HepG2 (cell line): Measurements from ENCODE around the gene NDUFB5. TPM values are rescaled to one million over a fixed set of nuclear protein-coding genes. Genes with fewer than 3 reads are reported as not detected.
A peak's percentile ranks its signal among the peaks of the same experiment; 100 is the strongest.

ENCODE experiments used
- AKAP8 ChIP-seq: sonication (generic); formaldehyde crosslinking; IDR thresholded peaks from 2 replicates; pipeline ENCODE4 v1.5.1; 2020; ENCODE audit warnings: mild to moderate bottlenecking, missing genetic modification reagents
- ARID5B ChIP-seq: IDR thresholded peaks from 2 replicates; pipeline ENCODE4 v1.4.0; 2020; ENCODE audit warnings: mild to moderate bottlenecking, missing genetic modification reagents
- ATF7 ChIP-seq, 2 experiments: fragments of 450-650 bp in 1 of 2; sonication (generic) in 1 of 2; formaldehyde crosslinking in 1 of 2; IDR thresholded peaks; 2 replicates each; pipeline versions ENCODE4 v1.4.0 to v1.6.1; 2016 to 2020; ENCODE audit warnings: antibody characterized with exemption in 1 of 2, mild to moderate bottlenecking in 1 of 2, missing genetic modification reagents in 1 of 2
- ATF7-NPFF ChIP-seq: sonication (generic); formaldehyde crosslinking; IDR thresholded peaks from 2 replicates; pipeline ENCODE4 v1.8.1; 2023; ENCODE audit warnings: mild to moderate bottlenecking, low read depth, missing genetic modification reagents, moderate library complexity
- FOXA1 ChIP-seq, 2 experiments: fragments of 450-650 bp in 1 of 2; sonication (generic) in 1 of 2; formaldehyde crosslinking in 1 of 2; IDR thresholded peaks; 2 replicates each; pipeline versions ENCODE4 v1.4.0 to v1.6.1; 2016 to 2020; ENCODE audit warnings: missing genetic modification reagents in 1 of 2
- FOXM1 ChIP-seq: sonication (generic); formaldehyde crosslinking; IDR thresholded peaks from 2 replicates; pipeline ENCODE4 v1.5.0; 2020; ENCODE audit warnings: missing genetic modification reagents
- ISX ChIP-seq: sonication (generic); formaldehyde crosslinking; conservative IDR thresholded peaks from 2 replicates; pipeline ENCODE4 v1.5.0; 2020; ENCODE audit warnings: missing genetic modification reagents
- JUND ChIP-seq: sonication (generic); formaldehyde crosslinking; IDR thresholded peaks from 2 replicates; pipeline ENCODE4 v1.8.0; 2022; ENCODE audit warnings: mild to moderate bottlenecking, missing genetic modification reagents
- MNT ChIP-seq: fragments of 450-650 bp; IDR thresholded peaks from 2 replicates; pipeline ENCODE4 v1.6.1; 2016
- NAIF1 ChIP-seq: sonication (generic); formaldehyde crosslinking; IDR thresholded peaks from 2 replicates; pipeline ENCODE4 v1.5.0; 2020; ENCODE audit warnings: mild to moderate bottlenecking, missing genetic modification reagents, borderline replicate concordance
- NFE2 ChIP-seq: sonication (generic); formaldehyde crosslinking; IDR thresholded peaks from 2 replicates; pipeline ENCODE4 v1.4.0; 2020; ENCODE audit warnings: missing genetic modification reagents
- TCF12 ChIP-seq, 2 experiments: fragments of 450-650 bp in 1 of 2; sonication (generic) in 1 of 2; formaldehyde crosslinking in 1 of 2; IDR thresholded peaks; 2 replicates each; pipeline versions ENCODE4 v1.6.1 to v1.8.0; 2017 to 2022; ENCODE audit warnings: antibody characterized with exemption in 1 of 2, mild to moderate bottlenecking in 1 of 2, missing genetic modification reagents in 1 of 2, moderate library complexity in 1 of 2
- U2AF2 ChIP-seq: fragments of 200-400 bp; formaldehyde crosslinking; IDR thresholded peaks from 2 replicates; pipeline ENCODE4 v1.6.1; 2017; ENCODE audit warnings: low read depth, mild to moderate bottlenecking, low read length
- ZBTB7B ChIP-seq: sonication (generic); formaldehyde crosslinking; IDR thresholded peaks from 2 replicates; pipeline ENCODE4 v1.4.0; 2020; ENCODE audit warnings: missing genetic modification reagents
- ZFAT ChIP-seq: sonication (generic); formaldehyde crosslinking; conservative IDR thresholded peaks from 2 replicates; pipeline ENCODE4 v1.8.1; 2023; ENCODE audit warnings: missing genetic modification reagents, inconsistent platforms
- ZNF224 ChIP-seq: sonication (generic); formaldehyde crosslinking; IDR thresholded peaks from 2 replicates; pipeline ENCODE4 v1.5.0; 2020; ENCODE audit warnings: mild to moderate bottlenecking, missing genetic modification reagents
- ZNF232 ChIP-seq: sonication (generic); formaldehyde crosslinking; IDR thresholded peaks from 2 replicates; pipeline ENCODE4 v1.4.0; 2020; ENCODE audit warnings: missing genetic modification reagents, borderline replicate concordance
- ZNF460 ChIP-seq: sonication (generic); formaldehyde crosslinking; IDR thresholded peaks from 2 replicates; pipeline ENCODE4 v1.5.1; 2020; ENCODE audit warnings: missing genetic modification reagents, mild to moderate bottlenecking, borderline replicate concordance
- ZNF674 ChIP-seq: sonication (generic); formaldehyde crosslinking; IDR thresholded peaks from 2 replicates; pipeline ENCODE4 v1.5.0; 2020; ENCODE audit warnings: low read depth, mild to moderate bottlenecking, missing genetic modification reagents
- ZNF761 ChIP-seq: sonication (generic); formaldehyde crosslinking; conservative IDR thresholded peaks from 2 replicates; pipeline ENCODE4 v1.4.0; 2020; ENCODE audit warnings: mild to moderate bottlenecking, missing genetic modification reagents
- ZNF790 ChIP-seq: sonication (generic); formaldehyde crosslinking; IDR thresholded peaks from 2 replicates; pipeline ENCODE4 v1.8.0; 2022; ENCODE audit warnings: missing genetic modification reagents, mild to moderate bottlenecking, borderline replicate concordance
- ZSCAN21 ChIP-seq: sonication (generic); formaldehyde crosslinking; IDR thresholded peaks from 2 replicates; pipeline ENCODE4 v1.8.0; 2022; ENCODE audit warnings: mild to moderate bottlenecking, missing genetic modification reagents, moderate library complexity, borderline replicate concordance
- polyA plus RNA-seq, 8 experiments: library from polyadenylated mRNA; depleted of rRNA in 3 of 8; stranded (reverse) in 7 of 8; unstranded in 1 of 8; fragments of >200 nt; fragmentation: Illumina TruSeq in 4 of 8; extraction: Trizol in 4 of 8; gene quantifications; 2 replicates each; pipeline versions ENCODE4 v1.2.1 to v1.2.3, GENCODE V29; 2011 to 2016; ENCODE audit warnings: low read depth in 4 of 8, missing spikeins in 1 of 8, mixed read lengths in 1 of 8; ENCODE audit not compliant: insufficient read depth in 1 of 8
- total RNA-seq, 5 experiments: library from RNA; depleted of rRNA; stranded (reverse); fragments of >200 nt; fragmentation: Illumina TruSeq; extraction: Trizol; gene quantifications; 2 replicates each; pipeline ENCODE4 v1.2.3, GENCODE V29; 2016; ENCODE audit warnings: low read depth in 1 of 5
- TF ChIP-seq, protein P1 (sequence below): IDR thresholded peaks from 2 replicates; pipeline ENCODE4 v1.6.1; 2016; ENCODE audit warnings: low read depth

The NDUFB5 gene
- total and polyA plus RNA-seq, 2 of the 13 experiments (the other 11 are each of a cell fraction or from before 2014, with no cell fraction given): 43.3 to 120 TPM

DNA sequence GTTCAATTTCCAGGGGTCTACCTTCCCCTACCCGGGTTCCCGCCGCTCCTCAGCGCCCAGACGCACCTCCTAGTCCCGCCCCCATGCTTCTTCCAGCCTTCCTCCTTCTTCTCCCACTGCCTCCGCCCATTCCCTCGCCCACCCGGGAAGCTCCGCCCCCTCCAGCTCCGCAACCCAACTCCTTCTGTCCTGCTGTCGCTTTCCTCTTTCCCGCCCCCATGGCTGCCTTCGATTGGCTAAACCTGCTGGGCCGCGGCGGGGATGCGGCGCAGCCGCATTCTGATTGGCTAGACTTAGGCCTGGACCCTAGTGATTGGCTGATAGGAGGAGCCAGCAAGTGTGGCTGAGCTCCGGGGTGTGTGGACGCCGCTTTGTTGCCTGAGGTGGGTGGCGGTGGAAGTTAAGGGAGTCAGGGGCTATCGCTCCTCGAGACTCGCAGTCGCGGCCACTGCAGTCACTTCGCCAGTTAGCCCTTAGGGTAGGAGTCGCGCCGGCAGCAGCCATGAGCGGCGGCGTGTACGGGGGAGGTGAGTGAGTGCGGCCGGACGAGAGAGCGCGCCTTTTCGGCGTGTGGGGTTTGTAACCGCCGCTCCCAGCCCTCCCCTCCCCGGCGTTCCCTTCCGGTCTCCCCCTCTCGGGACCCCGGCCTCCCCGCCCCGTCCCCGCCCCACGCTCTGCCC, 41.9 kb upstream of the NDUFB5 start, which contains the start of gene ACTL6A (continued):
- peak; percentile 37; the same call in 1 of the 2 replicates for TF ChIP-seq ARID5B
- 0 out of 2 replicates have a peak, but pooled peaks have one; percentile 32 for TF ChIP-seq ATF7-NPFF
- no peak for TF ChIP-seq TCF12 (IDR thresholded peaks at IDR 0.05)
- TF ChIP-seq TCF12 (CRISPR knock-in tag; IDR thresholded peaks at IDR 0.05): no peak
- TF ChIP-seq ZFAT (CRISPR knock-in tag): no peak
- TF ChIP-seq, protein P1, sequence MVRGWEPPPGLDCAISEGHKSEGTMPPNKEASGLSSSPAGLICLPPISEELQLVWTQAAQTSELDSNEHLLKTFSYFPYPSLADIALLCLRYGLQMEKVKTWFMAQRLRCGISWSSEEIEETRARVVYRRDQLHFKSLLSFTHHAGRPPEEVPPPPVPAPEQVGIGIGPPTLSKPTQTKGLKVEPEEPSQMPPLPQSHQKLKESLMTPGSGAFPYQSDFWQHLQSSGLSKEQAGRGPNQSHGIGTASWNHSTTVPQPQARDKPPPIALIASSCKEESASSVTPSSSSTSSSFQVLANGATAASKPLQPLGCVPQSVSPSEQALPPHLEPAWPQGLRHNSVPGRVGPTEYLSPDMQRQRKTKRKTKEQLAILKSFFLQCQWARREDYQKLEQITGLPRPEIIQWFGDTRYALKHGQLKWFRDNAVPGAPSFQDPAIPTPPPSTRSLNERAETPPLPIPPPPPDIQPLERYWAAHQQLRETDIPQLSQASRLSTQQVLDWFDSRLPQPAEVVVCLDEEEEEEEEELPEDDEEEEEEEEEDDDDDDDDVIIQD (CRISPR knock-in tag): 0 out of 2 replicates have a peak, but pooled peaks have one; percentile 62
- no peak for TF ChIP-seq ZNF224 (CRISPR knock-in tag)
- peak; percentile 19; the same call in 1 of the 2 replicates for TF ChIP-seq ZNF674 (CRISPR knock-in tag)
- no peak for TF ChIP-seq ISX (CRISPR knock-in tag)
- peak; percentile 27; the same call in 1 of the 2 replicates for TF ChIP-seq ZBTB7B (CRISPR knock-in tag)
- no peak for TF ChIP-seq NAIF1 (CRISPR knock-in tag)
- 0 out of 2 replicates have a peak, but pooled peaks have one; percentile 9 for TF ChIP-seq NFE2 (CRISPR knock-in tag)
- no peak for TF ChIP-seq ZNF232 (CRISPR knock-in tag)
- no peak for TF ChIP-seq ZSCAN21 (CRISPR knock-in tag)
- no peak for TF ChIP-seq FOXM1 (CRISPR knock-in tag)
- no peak for TF ChIP-seq ATF7 (IDR thresholded peaks at IDR 0.05)
- no peak for TF ChIP-seq ATF7 (CRISPR knock-in tag; IDR thresholded peaks at IDR 0.05)
- no peak for TF ChIP-seq AKAP8 (CRISPR knock-in tag)
- no peak for TF ChIP-seq ZNF790
- TF ChIP-seq ZNF761: no peak; the same call in 1 of the 2 replicates
- TF ChIP-seq JUND (CRISPR knock-in tag): no peak
- no peak for TF ChIP-seq FOXA1 (IDR thresholded peaks at IDR 0.05)
- peak; percentile 49; the same call in 1 of the 2 replicates for TF ChIP-seq FOXA1 (CRISPR knock-in tag; IDR thresholded peaks at IDR 0.05)
- TF ChIP-seq ZNF460 (CRISPR knock-in tag): no peak
- no peak for TF ChIP-seq U2AF2
- TF ChIP-seq MNT: no peak
